NCI-H748 (cell line): ENCODE results near the gene BAZ2B.

Source experiments
- DNase-seq: peaks from one replicate; lab custom pipeline; 2025; ENCODE audit not compliant: unreplicated experiment; lab: John Stamatoyannopoulos, UW

Gene BAZ2B

GRCh38 chr2:159270744-159271379 is 345.5 kb downstream of the BAZ2B start:
- no peak for DNase-seq
